ENCODE results near the gene SLC43A2. TPM values are rescaled to one million over a fixed set of nuclear protein-coding genes. Genes with fewer than 3 reads are reported as not detected.

Gene SLC43A2
- total RNA-seq, 6 experiments from 2014 or later = 1.4 to 8.9 (median 5.1) TPM

DNA sequence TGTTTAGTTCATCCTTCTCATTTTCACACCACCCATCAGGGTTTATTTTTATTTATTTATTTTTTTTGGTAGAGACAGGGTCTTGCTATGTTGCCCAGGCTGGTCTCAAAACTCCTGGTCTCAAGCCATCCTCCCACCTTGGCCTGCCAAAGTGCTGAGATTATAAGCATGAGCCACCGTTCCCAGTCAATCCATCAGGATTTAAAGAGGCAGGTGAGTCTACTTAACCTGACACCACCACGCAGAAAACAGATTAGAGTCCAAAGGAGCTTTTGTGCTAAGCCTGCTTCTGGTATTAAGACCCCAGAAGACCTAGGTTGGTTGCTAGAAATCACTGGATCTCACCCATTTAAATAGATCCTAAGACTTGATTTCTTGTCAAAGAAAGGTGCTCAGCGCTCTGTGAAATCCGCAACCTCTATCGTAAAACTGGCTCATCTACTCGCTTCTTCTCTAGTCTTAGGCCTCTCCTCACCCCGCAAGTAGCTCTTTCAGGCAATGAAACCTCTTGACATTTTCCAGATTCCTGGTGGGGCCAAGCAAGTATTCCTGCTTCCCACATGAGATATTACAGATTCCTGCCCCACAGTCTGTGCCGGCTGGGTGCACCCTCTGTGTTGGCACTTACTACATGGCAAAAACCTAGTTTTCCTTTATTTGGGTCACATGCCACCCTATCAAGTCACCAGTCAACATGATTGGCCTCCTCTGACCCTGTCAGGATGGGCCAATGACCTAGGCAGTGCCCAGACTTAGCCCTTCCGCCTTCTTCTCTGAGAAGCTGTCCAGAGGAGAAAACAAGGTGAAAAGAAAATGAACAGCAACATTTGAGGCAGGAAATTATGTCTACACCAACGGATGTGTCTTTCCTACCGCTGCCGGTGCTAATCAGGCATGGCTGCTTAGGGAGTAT, 75.0 kb downstream of the SLC43A2 start:
- TF ChIP-seq POLR2A (IDR thresholded peaks at IDR 0.05) = no peak
- TF ChIP-seq, protein P1, sequence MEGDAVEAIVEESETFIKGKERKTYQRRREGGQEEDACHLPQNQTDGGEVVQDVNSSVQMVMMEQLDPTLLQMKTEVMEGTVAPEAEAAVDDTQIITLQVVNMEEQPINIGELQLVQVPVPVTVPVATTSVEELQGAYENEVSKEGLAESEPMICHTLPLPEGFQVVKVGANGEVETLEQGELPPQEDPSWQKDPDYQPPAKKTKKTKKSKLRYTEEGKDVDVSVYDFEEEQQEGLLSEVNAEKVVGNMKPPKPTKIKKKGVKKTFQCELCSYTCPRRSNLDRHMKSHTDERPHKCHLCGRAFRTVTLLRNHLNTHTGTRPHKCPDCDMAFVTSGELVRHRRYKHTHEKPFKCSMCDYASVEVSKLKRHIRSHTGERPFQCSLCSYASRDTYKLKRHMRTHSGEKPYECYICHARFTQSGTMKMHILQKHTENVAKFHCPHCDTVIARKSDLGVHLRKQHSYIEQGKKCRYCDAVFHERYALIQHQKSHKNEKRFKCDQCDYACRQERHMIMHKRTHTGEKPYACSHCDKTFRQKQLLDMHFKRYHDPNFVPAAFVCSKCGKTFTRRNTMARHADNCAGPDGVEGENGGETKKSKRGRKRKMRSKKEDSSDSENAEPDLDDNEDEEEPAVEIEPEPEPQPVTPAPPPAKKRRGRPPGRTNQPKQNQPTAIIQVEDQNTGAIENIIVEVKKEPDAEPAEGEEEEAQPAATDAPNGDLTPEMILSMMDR (IDR thresholded peaks at IDR 0.05) = no peak
- DNase-seq = peak; percentile 38 to 81 (median 76)
- intact Hi-C loops (cut with DNase I) = no loop called here
- no peaks in the 10 kb centered on the region for H3K9me3 ChIP-seq
- 33% methylated on average over 10 of the region's 12 CpGs for WGBS (ENCODE audit: insufficient coverage, low coverage, low lambda C conversion rate, missing lambda C conversion rate)
- peaks cover 0 to 38% (median 20%) of the 10 kb centered on the region in 4 donors for H3K4me1 ChIP-seq
- peak; percentile 76 to 85 (median 82) for ATAC-seq
- H3K27ac ChIP-seq = peak overlapping the region in 2 of 3 donors; percentile 29 to 72
- H3K36me3 ChIP-seq = peaks cover 0 to 34% (median 14%) of the 10 kb centered on the region in 4 donors
- H3K4me3 ChIP-seq = no peak overlapping the region
- no peaks in the 10 kb centered on the region for H3K27me3 ChIP-seq

DNA sequence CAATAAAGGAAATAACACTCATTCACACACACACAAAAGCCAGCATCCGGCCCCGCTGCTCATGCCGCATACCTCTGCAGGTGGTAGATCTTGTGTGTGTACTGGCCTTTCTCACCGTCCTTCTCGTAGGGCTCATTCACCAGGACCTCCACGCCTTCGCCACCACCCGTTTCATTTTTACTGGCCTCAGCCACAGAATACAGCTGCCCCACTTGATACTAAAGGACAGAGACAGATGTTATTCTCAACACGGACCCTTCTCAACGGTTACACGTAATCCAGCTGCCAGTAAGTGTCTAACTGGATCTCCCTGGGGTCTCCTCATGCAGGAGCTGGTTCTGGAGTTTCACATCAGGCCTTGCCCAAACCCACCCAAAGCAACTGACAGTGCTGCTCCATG, 75.7 kb downstream of the SLC43A2 start:
- DNase-seq = no peak
- no peak overlapping the region for H3K4me3 ChIP-seq
- ATAC-seq = no peak
- H3K27ac ChIP-seq = no peak overlapping the region
- intact Hi-C loops (cut with DNase I) = no loop called here
- H3K36me3 ChIP-seq = peaks cover 0 to 34% (median 16%) of the 10 kb centered on the region in 4 donors
- no peaks in the 10 kb centered on the region for H3K9me3 ChIP-seq
- no peak for TF ChIP-seq POLR2A (IDR thresholded peaks at IDR 0.05)
- TF ChIP-seq, protein P1 (IDR thresholded peaks at IDR 0.05) = no peak
- no peaks in the 10 kb centered on the region for H3K27me3 ChIP-seq
- peaks cover 0 to 38% (median 20%) of the 10 kb centered on the region in 4 donors for H3K4me1 ChIP-seq
- 88% methylated on average over 11 of the region's 11 CpGs for WGBS (ENCODE audit: insufficient coverage, low coverage, low lambda C conversion rate, missing lambda C conversion rate)

DNA sequence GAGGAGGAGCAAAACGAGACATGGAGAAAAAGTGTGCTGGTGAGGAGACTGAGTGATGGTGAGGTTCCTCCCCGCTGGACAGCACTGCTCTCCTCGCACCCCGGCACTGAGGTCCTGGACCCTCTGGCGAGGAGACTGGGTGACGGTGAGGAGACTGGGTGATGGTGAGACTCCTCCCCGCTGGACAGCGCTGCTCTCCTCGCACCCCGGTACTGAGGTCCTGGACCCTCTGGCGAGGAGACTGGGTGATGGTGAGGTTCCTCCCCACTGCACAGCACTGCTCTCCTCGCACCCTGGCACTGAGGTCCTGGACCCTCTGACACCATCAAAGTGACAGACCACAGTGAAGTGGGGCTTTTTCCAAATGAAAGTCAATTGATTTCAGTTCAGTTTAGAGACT, 76.9 kb downstream of the SLC43A2 start:
- intact Hi-C loops (cut with DNase I) = no loop called here
- Histone ChIP-seq H3K36me3 (peaks cover 0 to 34% (median 16%) of the 10 kb centered on the region in 4 donors), H3K4me3 (no peak overlapping the region), H3K4me1 (peaks cover 0 to 31% (median 20%) of the 10 kb centered on the region in 4 donors), H3K27me3 (no peaks in the 10 kb centered on the region), H3K9me3 (no peaks in the 10 kb centered on the region), H3K27ac (no peak overlapping the region)
- TF ChIP-seq POLR2A (IDR thresholded peaks at IDR 0.05) = no peak
- TF ChIP-seq, protein P1 (IDR thresholded peaks at IDR 0.05) = no peak
- DNase-seq (no peak), ATAC-seq (no peak)
- WGBS (ENCODE audit: insufficient coverage, low coverage, low lambda C conversion rate, missing lambda C conversion rate) = 80% methylated on average over 1 of the region's 12 CpGs

DNA sequence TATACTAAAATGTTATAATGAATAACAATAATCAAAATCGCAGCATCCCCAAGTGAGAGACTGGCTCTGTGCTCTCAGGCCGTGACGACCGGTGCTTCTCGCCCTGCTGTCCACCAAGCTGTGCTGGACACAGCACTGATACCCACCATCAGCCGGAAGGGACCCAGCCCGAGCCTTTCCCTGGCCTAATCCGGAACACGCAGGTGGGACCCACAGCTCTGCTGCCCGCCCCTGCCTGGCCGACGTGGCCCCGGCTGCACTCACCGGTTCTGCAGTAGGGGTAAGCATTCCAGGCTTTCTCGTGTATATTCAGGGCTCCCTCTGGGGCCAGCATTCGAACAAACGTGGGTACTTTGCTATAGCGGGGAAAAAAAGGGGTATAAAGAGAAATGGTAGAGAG, 80.6 kb downstream of the SLC43A2 start:
- TF ChIP-seq, protein P1 (IDR thresholded peaks at IDR 0.05) = no peak
- no peak for TF ChIP-seq POLR2A (IDR thresholded peaks at IDR 0.05)
- 86% methylated on average over 8 of the region's 18 CpGs for WGBS (ENCODE audit: insufficient coverage, low coverage, low lambda C conversion rate, missing lambda C conversion rate)
- peaks cover 0 to 26% (median 11%) of the 10 kb centered on the region in 4 donors for H3K4me1 ChIP-seq
- intact Hi-C loops (cut with DNase I) = no loop called here
- H3K27me3 ChIP-seq = no peaks in the 10 kb centered on the region
- no peak for DNase-seq
- peaks cover 0 to 34% (median 18%) of the 10 kb centered on the region in 4 donors for H3K36me3 ChIP-seq
- no peak for ATAC-seq
- H3K27ac ChIP-seq = no peak overlapping the region
- no peaks in the 10 kb centered on the region for H3K9me3 ChIP-seq
- no peak overlapping the region for H3K4me3 ChIP-seq

Data from right lobe of liver (tissue), 6 donors.